HG03442 (cell line): Measurements from ENCODE around the gene RASGRP2.

Source experiments
- ATAC-seq: cut with Tn5 transposase; IDR thresholded peaks from one replicate; pipeline ENCODE4 v1.9.1; 2021; ENCODE audit warnings: mild to moderate bottlenecking, moderate library complexity; ENCODE audit not compliant: unreplicated experiment

Gene RASGRP2

GRCh38 chr11:64742087-64742888, 1.7 kb downstream of the RASGRP2 start:
- no peak for ATAC-seq

DNA sequence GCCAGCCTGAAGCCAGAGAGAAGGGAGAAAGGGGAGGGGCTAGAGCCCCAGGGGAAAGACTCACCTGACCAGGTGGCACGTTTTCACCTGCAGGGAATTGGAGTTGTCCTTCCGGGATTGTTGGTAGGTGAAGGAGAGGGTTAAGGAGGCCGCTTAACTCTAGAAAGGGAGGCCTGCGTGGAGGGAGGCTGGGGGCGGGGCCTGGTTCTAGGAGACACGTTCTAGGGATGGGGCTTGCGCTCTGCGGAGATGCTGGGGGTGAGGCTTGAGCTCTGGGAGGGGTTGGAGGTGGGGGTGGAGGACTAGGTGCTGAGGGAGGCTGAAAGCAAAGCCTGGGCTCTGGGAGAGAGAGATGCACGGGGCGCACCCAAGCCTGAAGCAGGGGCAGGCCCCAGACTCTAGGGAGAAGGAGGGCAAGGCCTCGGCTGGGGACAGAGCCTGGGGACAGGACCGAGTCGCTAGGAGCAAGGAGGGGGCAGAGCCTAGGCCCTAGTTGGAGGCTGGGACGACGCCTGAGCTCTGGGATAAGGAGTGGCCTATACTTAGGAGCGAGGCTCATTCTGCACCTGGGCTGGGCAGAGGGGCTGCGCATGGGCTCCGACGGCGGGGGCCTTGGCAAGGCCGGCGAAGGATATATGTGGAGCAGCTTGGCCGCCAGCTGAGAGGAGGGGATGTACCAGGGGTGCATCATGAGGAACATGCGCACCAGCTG, 2.4 kb downstream of the RASGRP2 start:
- no peak for ATAC-seq

DNA sequence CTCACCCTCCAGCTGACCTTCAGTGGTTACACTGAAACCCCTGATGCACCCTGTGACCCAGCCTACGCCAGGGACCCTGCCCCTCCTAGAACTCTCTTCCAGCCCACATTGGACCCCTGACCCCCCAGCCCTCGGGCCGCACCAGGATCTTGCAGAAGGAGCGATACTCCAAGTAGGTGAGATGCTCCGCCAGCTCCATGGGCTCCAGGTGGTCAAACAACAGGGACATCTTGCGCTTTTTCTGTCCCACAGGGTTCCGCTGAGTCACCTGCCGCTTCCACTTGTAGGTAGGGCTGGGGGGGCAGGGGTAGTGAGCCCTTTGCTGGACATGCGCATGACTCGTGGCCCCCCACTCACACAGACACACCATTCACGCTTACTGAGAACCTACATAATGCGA, 4.1 kb downstream of the RASGRP2 start:
- no peak for ATAC-seq

- no peak for ATAC-seq
These were observed 7.3 kb downstream of the RASGRP2 start for GRCh38 chr11:64736654-64737053.

- no peak for ATAC-seq
These were observed 8.2 kb downstream of the RASGRP2 start for GRCh38 chr11:64735725-64736259.

GRCh38 chr11:64734811-64735724, 8.9 kb downstream of the RASGRP2 start:
- no peak for ATAC-seq

GRCh38 chr11:64731601-64732000, 12.3 kb downstream of the RASGRP2 start:
- ATAC-seq = no peak

DNA sequence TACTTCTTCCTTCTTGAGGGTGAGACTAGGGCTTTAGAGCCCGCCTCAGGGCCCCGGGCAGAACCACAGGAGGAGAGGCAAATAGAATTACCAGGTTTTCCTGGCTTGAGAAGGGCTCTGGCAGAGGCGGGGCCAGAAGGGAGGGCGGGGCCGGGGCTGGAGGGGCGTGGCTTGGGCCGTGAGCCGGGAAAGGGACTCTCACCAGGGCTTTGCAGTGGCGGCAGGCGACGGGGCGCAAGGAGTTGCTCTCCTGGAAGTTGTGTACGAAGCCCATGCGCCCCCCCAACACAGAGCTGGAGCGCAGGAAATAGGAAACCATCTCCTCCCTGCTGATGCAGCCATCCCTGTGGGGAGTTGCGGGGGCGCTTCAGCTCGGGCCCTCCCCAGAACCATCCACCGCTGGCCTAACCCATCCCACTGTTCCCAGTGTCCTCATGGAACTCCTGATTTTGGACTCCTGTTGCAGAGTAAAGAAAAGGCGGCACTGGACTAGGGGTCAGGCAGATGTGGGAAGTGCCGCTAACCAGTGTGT, 14.0 kb downstream of the RASGRP2 start:
- no peak for ATAC-seq

- no peak for ATAC-seq
These were observed 15.1 kb downstream of the RASGRP2 start for GRCh38 chr11:64728757-64729365.

GRCh38 chr11:64726867-64727530, 16.9 kb downstream of the RASGRP2 start:
- no peak for ATAC-seq

- ATAC-seq = no peak
These were observed 17.7 kb downstream of the RASGRP2 start for GRCh38 chr11:64726211-64726641.

DNA sequence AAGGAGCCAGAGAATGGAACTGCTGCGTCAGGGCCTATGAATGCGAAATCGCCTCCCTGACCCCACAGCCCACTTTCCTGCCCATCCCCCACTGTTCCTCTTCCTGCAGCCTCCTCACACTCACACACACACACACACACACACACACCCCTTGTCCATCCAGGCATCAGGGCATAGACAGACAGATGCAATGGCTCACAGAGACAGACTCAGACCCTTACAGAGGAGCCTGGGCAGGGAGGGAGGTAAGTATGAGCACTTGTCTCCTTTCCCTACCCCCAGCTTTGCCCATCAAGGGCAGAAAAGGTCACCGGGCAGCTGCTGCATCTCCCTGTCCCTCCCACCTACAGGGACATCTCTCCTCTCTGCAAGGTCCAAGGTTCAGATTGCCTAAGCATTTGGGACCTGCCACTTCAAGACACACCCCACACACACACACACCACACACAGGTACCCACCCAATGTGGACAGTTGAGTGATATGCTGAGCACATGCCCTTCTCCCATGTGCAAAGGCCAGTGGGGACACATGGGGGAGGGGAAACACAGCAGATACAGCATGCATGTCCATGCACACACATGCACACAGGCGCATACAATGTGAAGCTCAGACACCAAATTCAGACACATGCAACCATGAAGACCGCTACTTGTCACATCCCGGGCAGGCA, 18.9 kb downstream of the RASGRP2 start:
- no peak for ATAC-seq

GRCh38 chr11:64723907-64724862, 19.8 kb downstream of the RASGRP2 start:
- no peak for ATAC-seq

DNA sequence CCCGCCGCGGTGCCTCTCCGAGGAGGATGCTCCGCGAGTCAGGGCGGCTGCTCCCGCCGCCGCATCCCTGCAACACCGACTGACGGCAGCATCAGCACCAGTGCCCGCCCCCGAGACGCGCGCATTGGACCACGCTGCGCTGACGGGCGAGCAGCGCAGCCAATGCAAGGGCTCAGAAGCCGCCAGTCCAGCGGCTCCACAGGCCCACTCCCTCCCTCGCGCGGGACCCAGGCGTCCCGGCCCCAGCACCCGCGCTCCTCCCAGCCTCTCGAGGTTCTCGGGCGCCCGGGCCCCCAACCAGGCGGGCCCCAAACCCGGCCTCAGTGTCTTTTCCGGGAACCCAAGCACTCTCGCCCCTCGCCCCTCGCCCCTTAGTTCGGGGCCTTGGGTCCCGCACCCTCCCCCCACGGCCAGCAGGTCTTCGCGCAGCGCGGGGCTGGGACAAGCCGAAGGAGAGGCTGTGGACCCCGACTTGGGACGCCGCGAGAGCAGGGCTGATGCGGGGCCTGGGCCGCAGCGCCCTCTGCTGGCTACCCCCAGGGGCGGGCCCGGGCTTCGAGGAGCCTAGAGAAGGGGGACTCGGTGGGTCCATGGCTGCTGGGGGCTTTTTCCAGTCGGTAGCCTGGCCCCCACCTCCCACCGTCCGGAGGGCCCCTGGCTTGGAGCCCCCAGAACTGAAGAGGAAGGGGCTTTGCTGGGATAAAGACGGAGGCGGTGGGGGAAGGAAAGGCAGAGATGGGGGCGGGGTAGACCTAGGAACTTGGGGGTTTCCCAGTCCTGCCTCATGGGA, 20.6 kb downstream of the RASGRP2 start, which contains the start of gene NRXN2:
Gene NRXN2, minus strand, starts transcription at position 81 of the 790 bp plus-strand sequence. CDS start 9,498 bp downstream, outside the sequence.
- ATAC-seq = peak; percentile 73

GRCh38 chr11:64722141-64723065, 21.5 kb downstream of the RASGRP2 start:
- ATAC-seq = no peak

DNA sequence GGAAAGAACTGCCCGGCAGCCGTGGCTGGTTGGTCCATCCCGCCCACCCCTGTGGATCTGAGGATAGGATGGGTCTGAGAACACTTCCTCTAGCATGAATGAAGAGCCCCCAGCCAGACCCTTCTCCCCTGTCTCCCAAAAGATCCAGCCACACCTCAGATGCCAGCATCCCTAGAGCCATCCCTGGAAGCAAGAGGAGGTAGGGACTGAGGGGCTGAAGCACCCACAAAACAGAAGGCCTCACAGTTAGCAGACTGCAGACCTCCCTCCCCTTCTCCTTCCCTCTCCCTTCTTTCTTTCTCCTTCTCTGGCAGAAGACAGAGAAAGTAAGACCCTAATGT, 22.6 kb downstream of the RASGRP2 start:
- no peak for ATAC-seq
